ENCODE measurements around the gene C1orf226. TPM values are rescaled to one million over a fixed set of nuclear protein-coding genes. Genes with fewer than 3 reads are reported as not detected.
"Not testable (repeated sequence)": the region's sequence is repeated elsewhere in the genome, so short reads cannot be mapped to it uniquely, and the experiment has no call there.

The C1orf226 gene
- total and polyA plus RNA-seq, 4 experiments from 2014 or later = not detected

DNA sequence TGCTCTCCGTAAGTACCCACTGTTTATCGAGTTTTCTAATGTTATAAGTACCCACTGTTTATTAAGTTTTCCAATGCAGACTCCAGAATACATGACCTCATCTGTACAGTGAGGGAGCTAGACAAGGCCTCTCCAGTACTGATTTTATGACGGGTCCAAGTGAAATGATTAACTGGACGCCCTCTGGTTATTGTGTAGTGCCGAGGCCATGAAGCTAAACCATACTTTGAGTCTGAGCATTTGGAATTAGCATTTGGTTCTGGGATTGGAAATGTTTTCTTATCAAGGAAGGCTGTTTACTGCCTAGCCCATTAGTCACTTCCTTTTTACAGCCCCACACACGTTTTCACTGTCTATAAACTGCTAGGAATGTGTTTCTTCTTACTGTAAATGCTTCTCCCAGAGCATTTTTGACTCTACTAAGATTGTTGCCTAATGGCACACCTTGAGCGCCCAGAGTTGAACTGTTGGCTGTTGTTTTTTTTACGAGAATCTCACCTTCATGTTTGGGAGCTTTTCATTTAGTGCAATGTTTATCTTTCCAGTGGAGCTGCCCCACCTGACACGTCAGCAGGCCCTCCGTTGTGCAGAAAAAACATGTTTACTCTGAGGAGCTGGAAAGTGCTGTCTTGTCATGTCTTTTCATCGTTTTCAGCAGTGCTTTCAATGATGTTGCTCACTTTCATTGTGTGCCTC is 31.7 kb upstream of the C1orf226 start:
- Mint-ChIP-seq H3K4me1 (no peaks in the 10 kb centered on the region), H3K27ac (no peak overlapping the region), H3K4me3 (no peak overlapping the region), H3K36me3 (no peaks in the 10 kb centered on the region), H3K27me3 (peaks cover 2 to 17% of the 10 kb centered on the region in 2 donors), H3K9me3 (no peaks in the 10 kb centered on the region)
- no peaks in the 10 kb centered on the region for H3K27me3 ChIP-seq (ENCODE audit: insufficient read depth, low read length)
- H3K27ac ChIP-seq (ENCODE audit: low read depth, low read length) = no peak overlapping the region
- H3K4me3 ChIP-seq (ENCODE audit: low read length in 2 of 2) = no peak overlapping the region
- no peaks in the 10 kb centered on the region for H3K4me1 ChIP-seq (ENCODE audit: insufficient read depth, low read length)
- no peaks in the 10 kb centered on the region for H3K36me3 ChIP-seq (ENCODE audit: insufficient read depth, low read length)
- H3K9me3 ChIP-seq (ENCODE audit: control insufficient read depth in 1 of 2, low read length in 2 of 2) = no peaks in the 10 kb centered on the region
- CTCF ChIA-PET (ENCODE audit: partially characterized antibody) = no interaction called here
- no peak for DNase-seq
- POLR2A ChIA-PET (ENCODE audit: partially characterized antibody) = no interaction called here
- intact Hi-C loops (cut with micrococcal nuclease) = no loop called here

DNA sequence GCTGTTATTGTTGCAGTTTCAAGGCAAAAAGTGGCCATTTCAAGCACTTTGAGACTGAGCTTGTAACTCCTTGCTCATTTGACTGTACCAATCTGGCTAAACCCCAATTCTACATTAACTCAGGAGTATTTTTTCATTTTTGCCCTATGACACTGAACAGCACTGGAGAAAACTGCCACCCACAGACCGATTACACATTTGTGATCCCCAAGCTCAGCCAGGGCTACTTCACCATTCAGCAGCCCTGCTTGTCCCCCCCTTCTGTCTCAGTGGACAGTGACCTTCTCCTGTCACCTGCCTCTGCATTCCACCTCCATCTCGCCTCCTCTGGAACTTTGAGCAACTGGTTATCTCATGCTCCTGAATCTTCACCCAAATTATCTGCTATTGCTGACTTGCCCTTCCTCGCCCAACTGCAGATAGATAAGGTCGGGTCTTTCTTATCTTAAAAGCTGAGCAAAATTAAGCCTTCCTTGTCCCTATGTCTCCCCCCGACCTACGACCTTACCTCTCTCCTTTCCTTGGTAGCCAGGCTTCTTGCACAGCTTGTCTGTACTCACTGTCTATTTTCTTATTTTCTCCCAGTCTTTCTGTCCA is 30.2 kb upstream of the C1orf226 start:
- ChIA-PET POLR2A (ENCODE audit: partially characterized antibody) (no interaction called here), CTCF (ENCODE audit: partially characterized antibody) (interaction anchor here (1.1 kb wide), 1 partner anchor 15 kb away, joined by 3 read pairs; no protein-coding TSS in a partner anchor)
- H3K9me3 ChIP-seq (ENCODE audit: control insufficient read depth in 1 of 2, low read length in 2 of 2) = no peaks in the 10 kb centered on the region
- Mint-ChIP-seq H3K36me3 (no peaks in the 10 kb centered on the region), H3K27me3 (peaks cover 4 to 23% of the 10 kb centered on the region in 2 donors), H3K9me3 (no peaks in the 10 kb centered on the region), H3K27ac (no peak overlapping the region), H3K4me1 (no peaks in the 10 kb centered on the region), H3K4me3 (no peak overlapping the region)
- no peak overlapping the region for H3K27ac ChIP-seq (ENCODE audit: low read depth, low read length)
- intact Hi-C loops (cut with micrococcal nuclease) = no loop called here
- no peaks in the 10 kb centered on the region for H3K4me1 ChIP-seq (ENCODE audit: insufficient read depth, low read length)
- no peak for DNase-seq
- H3K4me3 ChIP-seq (ENCODE audit: low read length in 2 of 2) = no peak overlapping the region
- no peaks in the 10 kb centered on the region for H3K36me3 ChIP-seq (ENCODE audit: insufficient read depth, low read length)
- H3K27me3 ChIP-seq (ENCODE audit: insufficient read depth, low read length) = no peaks in the 10 kb centered on the region

DNA sequence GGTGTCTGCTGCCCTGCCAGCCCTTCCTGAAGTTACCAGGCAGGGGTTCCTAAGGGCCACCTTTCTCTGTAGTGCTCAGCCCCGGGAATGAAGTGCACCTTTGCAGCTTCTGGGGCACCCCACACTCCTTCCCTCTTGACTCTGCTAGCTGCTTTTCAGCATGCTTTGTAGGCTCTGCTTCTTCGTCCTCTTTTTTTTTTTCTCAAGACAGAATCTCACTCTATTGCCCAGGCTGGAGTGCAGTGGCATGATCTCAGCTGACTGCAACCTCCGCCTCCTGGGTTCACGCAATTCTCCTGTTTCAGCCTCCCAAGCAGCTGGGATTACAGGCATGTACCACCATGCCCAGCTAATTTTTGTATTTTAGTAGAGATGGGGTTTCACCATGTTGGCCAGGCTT is 29.7 kb upstream of the C1orf226 start:
- intact Hi-C loops (cut with micrococcal nuclease) = not testable (repeated sequence)

DNA sequence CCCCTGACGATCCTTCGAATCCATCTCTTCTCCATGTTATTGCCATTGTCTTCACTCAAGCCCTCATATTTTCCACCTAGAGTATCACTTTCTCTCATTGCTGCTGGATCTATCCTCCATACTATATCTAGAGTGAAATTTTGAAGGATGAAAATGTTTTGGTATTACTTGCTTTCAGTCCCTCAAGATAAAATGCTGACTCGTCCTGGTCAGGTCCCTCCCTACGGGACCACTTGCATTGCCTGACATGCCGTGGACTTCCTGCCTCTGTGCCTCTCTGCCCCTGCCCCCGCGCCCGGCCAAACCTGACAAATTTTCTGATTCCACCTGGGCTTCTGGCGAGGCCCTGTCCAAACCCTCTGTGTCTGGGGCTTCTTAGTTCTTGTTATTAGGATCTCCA is 28.4 kb upstream of the C1orf226 start:
- no peaks in the 10 kb centered on the region for H3K9me3 Mint-ChIP-seq
- peaks cover 9 to 24% of the 10 kb centered on the region in 2 donors for H3K27me3 Mint-ChIP-seq
- DNase-seq = no peak
- H3K4me3 Mint-ChIP-seq = no peak overlapping the region
- Histone ChIP-seq H3K27me3 (ENCODE audit: insufficient read depth, low read length) (no peaks in the 10 kb centered on the region), H3K27ac (ENCODE audit: low read depth, low read length) (no peak overlapping the region), H3K9me3 (ENCODE audit: control insufficient read depth in 1 of 2, low read length in 2 of 2) (no peaks in the 10 kb centered on the region), H3K4me3 (ENCODE audit: low read length in 2 of 2) (no peak overlapping the region), H3K4me1 (ENCODE audit: insufficient read depth, low read length) (no peaks in the 10 kb centered on the region), H3K36me3 (ENCODE audit: insufficient read depth, low read length) (no peaks in the 10 kb centered on the region)
- ChIA-PET POLR2A (ENCODE audit: partially characterized antibody) (no interaction called here), CTCF (ENCODE audit: partially characterized antibody) (no interaction called here)
- H3K36me3 Mint-ChIP-seq = no peaks in the 10 kb centered on the region
- H3K4me1 Mint-ChIP-seq = no peaks in the 10 kb centered on the region
- intact Hi-C loops (cut with micrococcal nuclease) = no loop called here
- no peak overlapping the region for H3K27ac Mint-ChIP-seq

More for the DNA sequence above, 29.7 kb upstream of the C1orf226 start:
- H3K4me3 Mint-ChIP-seq; POLR2A ChIA-PET (ENCODE audit: partially characterized antibody); H3K36me3 Mint-ChIP-seq; H3K4me1 Mint-ChIP-seq; H3K4me1 ChIP-seq (ENCODE audit: insufficient read depth, low read length); H3K4me3 ChIP-seq (ENCODE audit: low read length in 2 of 2); H3K36me3 ChIP-seq (ENCODE audit: insufficient read depth, low read length); H3K27ac ChIP-seq (ENCODE audit: low read depth, low read length); H3K9me3 ChIP-seq (ENCODE audit: control insufficient read depth in 1 of 2, low read length in 2 of 2); DNase-seq; H3K27ac Mint-ChIP-seq; H3K27me3 ChIP-seq (ENCODE audit: insufficient read depth, low read length); H3K9me3 Mint-ChIP-seq: not testable (repeated sequence)
- H3K27me3 Mint-ChIP-seq = peaks cover 5 to 24% of the 10 kb centered on the region in 2 donors
- CTCF ChIA-PET (ENCODE audit: partially characterized antibody) = interaction anchor here (1.1 kb wide), 1 partner anchor 16 kb away, joined by 3 read pairs; no protein-coding TSS in a partner anchor

DNA sequence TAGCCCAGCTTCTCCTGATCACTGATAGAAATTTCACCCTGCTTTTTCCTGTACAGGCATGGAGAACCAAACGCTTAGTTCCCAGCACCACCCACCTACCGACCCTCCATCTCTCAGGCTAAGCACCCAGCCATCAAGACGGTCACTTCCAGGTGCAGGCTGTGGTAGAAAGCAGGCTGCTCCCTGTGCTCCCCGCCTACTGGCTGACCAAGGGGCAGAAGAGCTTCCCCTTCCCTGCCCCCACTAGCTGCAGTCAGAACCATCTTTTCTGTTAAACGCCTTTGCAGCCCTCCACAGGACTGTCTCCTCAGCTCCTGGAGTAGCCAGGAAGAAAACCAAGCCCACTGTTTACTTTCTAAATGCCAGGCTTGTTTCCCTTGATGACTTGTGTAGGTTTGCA is 27.8 kb upstream of the C1orf226 start:
- Mint-ChIP-seq H3K27me3 (peaks cover 9 to 24% of the 10 kb centered on the region in 2 donors), H3K27ac (no peak overlapping the region), H3K36me3 (no peaks in the 10 kb centered on the region), H3K4me1 (no peaks in the 10 kb centered on the region), H3K9me3 (no peaks in the 10 kb centered on the region), H3K4me3 (no peak overlapping the region)
- Histone ChIP-seq H3K4me1 (ENCODE audit: insufficient read depth, low read length) (no peaks in the 10 kb centered on the region), H3K9me3 (ENCODE audit: control insufficient read depth in 1 of 2, low read length in 2 of 2) (no peaks in the 10 kb centered on the region), H3K27ac (ENCODE audit: low read depth, low read length) (no peak overlapping the region), H3K27me3 (ENCODE audit: insufficient read depth, low read length) (no peaks in the 10 kb centered on the region), H3K36me3 (ENCODE audit: insufficient read depth, low read length) (no peaks in the 10 kb centered on the region), H3K4me3 (ENCODE audit: low read length in 2 of 2) (no peak overlapping the region)
- CTCF ChIA-PET (ENCODE audit: partially characterized antibody) = no interaction called here
- intact Hi-C loops (cut with micrococcal nuclease) = no loop called here
- POLR2A ChIA-PET (ENCODE audit: partially characterized antibody) = no interaction called here
- DNase-seq = no peak

DNA sequence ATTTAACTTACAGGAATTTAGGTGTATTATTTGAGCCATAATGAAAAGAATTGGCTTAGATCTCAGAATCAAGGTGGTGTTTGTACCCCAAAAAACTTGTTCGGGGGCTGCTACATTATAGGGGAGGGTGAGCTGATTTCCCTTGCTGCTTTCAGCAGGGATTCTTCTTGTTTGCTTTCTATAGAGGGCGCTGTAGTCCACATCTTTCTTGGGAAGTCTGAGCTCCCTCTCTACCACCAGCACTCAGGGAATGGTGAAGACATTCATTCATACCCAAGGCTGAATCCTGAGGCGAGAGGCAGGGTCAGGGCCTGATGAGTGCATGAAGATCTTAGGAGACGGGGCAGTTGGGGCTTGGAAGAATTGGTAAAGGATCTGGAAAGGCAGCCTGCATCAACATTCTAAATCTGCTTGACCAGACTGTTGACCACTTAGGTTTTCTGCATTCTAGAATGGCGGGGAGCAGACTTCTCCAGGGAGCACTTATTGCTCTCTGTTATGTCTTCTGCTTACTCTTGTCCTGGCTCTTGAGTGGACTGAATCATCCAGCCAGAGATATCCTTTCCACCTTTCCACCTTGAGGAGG is 23.8 kb upstream of the C1orf226 start:
- DNase-seq = no peak
- Mint-ChIP-seq H3K27me3 (peaks cover 8 to 17% of the 10 kb centered on the region in 2 donors), H3K36me3 (no peaks in the 10 kb centered on the region)

DNA sequence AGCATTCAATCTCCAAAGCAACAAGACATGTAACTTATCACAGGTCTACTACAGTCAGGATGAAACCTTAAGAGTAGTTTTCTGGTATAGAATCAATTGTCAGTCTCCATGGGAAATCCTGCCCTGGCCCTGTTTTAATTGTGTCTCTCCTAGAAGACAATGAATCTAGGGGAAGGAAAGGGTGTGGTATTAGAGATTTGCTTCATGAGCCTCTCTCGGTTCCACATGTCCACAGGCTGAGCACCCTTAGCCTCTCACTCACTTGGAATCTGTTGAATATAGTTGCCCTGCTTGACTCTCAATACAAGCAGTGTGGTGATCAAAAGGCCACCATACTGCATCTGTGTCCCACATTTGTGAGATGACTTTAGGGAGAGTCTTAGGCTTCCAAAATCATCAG is 22.6 kb upstream of the C1orf226 start:
- H3K27me3 ChIP-seq (ENCODE audit: insufficient read depth, low read length) = no peaks in the 10 kb centered on the region
- DNase-seq = no peak
- ChIA-PET POLR2A (ENCODE audit: partially characterized antibody) (no interaction called here), CTCF (ENCODE audit: partially characterized antibody) (no interaction called here)
- no peaks in the 10 kb centered on the region for H3K36me3 Mint-ChIP-seq
- no peaks in the 10 kb centered on the region for H3K9me3 Mint-ChIP-seq
- no peaks in the 10 kb centered on the region for H3K4me1 Mint-ChIP-seq
- intact Hi-C loops (cut with micrococcal nuclease) = no loop called here
- no peak overlapping the region for H3K4me3 ChIP-seq (ENCODE audit: low read length in 2 of 2)
- H3K36me3 ChIP-seq (ENCODE audit: insufficient read depth, low read length) = no peaks in the 10 kb centered on the region
- no peak overlapping the region for H3K27ac Mint-ChIP-seq
- H3K4me3 Mint-ChIP-seq = no peak overlapping the region
- H3K27ac ChIP-seq (ENCODE audit: low read depth, low read length) = no peak overlapping the region
- H3K27me3 Mint-ChIP-seq = peaks cover 12% of the 10 kb centered on the region in 2 donors
- no peaks in the 10 kb centered on the region for H3K9me3 ChIP-seq (ENCODE audit: control insufficient read depth in 1 of 2, low read length in 2 of 2)
- no peaks in the 10 kb centered on the region for H3K4me1 ChIP-seq (ENCODE audit: insufficient read depth, low read length)

More for the DNA sequence above, 23.8 kb upstream of the C1orf226 start:
- H3K36me3 ChIP-seq (ENCODE audit: insufficient read depth, low read length) = no peaks in the 10 kb centered on the region
- no peak overlapping the region for H3K27ac ChIP-seq (ENCODE audit: low read depth, low read length)
- no peaks in the 10 kb centered on the region for H3K9me3 ChIP-seq (ENCODE audit: control insufficient read depth in 1 of 2, low read length in 2 of 2)
- Mint-ChIP-seq H3K9me3 (no peaks in the 10 kb centered on the region), H3K4me3 (no peak overlapping the region), H3K4me1 (no peaks in the 10 kb centered on the region), H3K27ac (no peak overlapping the region)
- CTCF ChIA-PET (ENCODE audit: partially characterized antibody) = no interaction called here
- no peak overlapping the region for H3K4me3 ChIP-seq (ENCODE audit: low read length in 2 of 2)
- intact Hi-C loops (cut with micrococcal nuclease) = no loop called here
- H3K4me1 ChIP-seq (ENCODE audit: insufficient read depth, low read length) = no peaks in the 10 kb centered on the region
- POLR2A ChIA-PET (ENCODE audit: partially characterized antibody) = no interaction called here
- no peaks in the 10 kb centered on the region for H3K27me3 ChIP-seq (ENCODE audit: insufficient read depth, low read length)
